Neuronal stem cell (in vitro differentiated cells): ENCODE measurements around the gene ZIC2.
A peak's percentile ranks its signal among the peaks of the same experiment; 100 is the strongest.

Experiments
- DNase-seq: peaks from one replicate; pipeline ENCODE4 v3.0.0-alpha.2; 2013; ENCODE audit warnings: low spot score
- H2AFZ ChIP-seq: one replicate; pipeline ENCODE4 v1.6.1; 2013; ENCODE audit warnings: mild to moderate bottlenecking, low read length, inconsistent platforms
- H2AK5ac ChIP-seq: 2 replicates; pipeline ENCODE4 v1.6.1; 2013; ENCODE audit warnings: low read depth, mild to moderate bottlenecking, inconsistent platforms, low read length, moderate library complexity, mixed read lengths
- H2BK120ac ChIP-seq: 2 replicates; pipeline ENCODE4 v1.6.1; 2013; ENCODE audit warnings: low read depth, mild to moderate bottlenecking, inconsistent platforms, low read length, moderate library complexity, mixed read lengths
- H2BK12ac ChIP-seq: one replicate; pipeline ENCODE4 v1.6.1; 2013; ENCODE audit warnings: low read length, inconsistent platforms
- H2BK15ac ChIP-seq: 2 replicates; pipeline ENCODE4 v1.6.1; 2013; ENCODE audit warnings: mild to moderate bottlenecking, low read length, inconsistent platforms, mixed read lengths
- H2BK5ac ChIP-seq: one replicate; pipeline ENCODE4 v1.6.1; 2013; ENCODE audit warnings: inconsistent platforms, mild to moderate bottlenecking, low read length, moderate library complexity
- H3K14ac ChIP-seq: one replicate; pipeline ENCODE4 v1.6.1; 2013; ENCODE audit warnings: low read length, inconsistent platforms
- H3K18ac ChIP-seq: 2 replicates; pipeline ENCODE4 v1.6.1; 2013; ENCODE audit warnings: low read length, inconsistent platforms
- H3K23ac ChIP-seq: 2 replicates; pipeline ENCODE4 v1.6.1; 2013; ENCODE audit warnings: low read depth, mild to moderate bottlenecking, mixed read lengths, low read length, inconsistent platforms; ENCODE audit not compliant: poor library complexity
- H3K27ac ChIP-seq: replicated peaks from 3 replicates; pipeline ENCODE4 v1.5.1; 2013; ENCODE audit warnings: low read length, inconsistent platforms
- H3K27me3 ChIP-seq, 3 experiments: 2 replicates each; pipeline ENCODE4 v1.6.1; 2013; ENCODE audit warnings: low read length in 3 of 3, mild to moderate bottlenecking in 2 of 3, inconsistent platforms in 1 of 3, low read depth in 1 of 3, mixed read lengths in 1 of 3, moderate library complexity in 1 of 3; ENCODE audit not compliant: control insufficient read depth in 3 of 3, insufficient read depth in 3 of 3
- H3K36me3 ChIP-seq, 2 donors: replicated peaks in 1 of 2; 2 replicates each; pipeline ENCODE4 v1.6.1; 2013; ENCODE audit warnings: low read length in 2 of 2; ENCODE audit not compliant: control insufficient read depth in 2 of 2, insufficient read depth in 2 of 2
- H3K4ac ChIP-seq: 2 replicates; pipeline ENCODE4 v1.6.1; 2013; ENCODE audit warnings: inconsistent platforms, mild to moderate bottlenecking, low read length, moderate library complexity
- H3K4me1 ChIP-seq, 2 donors: 1 replicate in 1 of 2; 2 replicates in 1 of 2; pipeline ENCODE4 v1.6.1; 2013; ENCODE audit warnings: low read length in 2 of 2, low read depth in 1 of 2; ENCODE audit not compliant: control insufficient read depth in 2 of 2, insufficient read depth in 1 of 2
- H3K4me2 ChIP-seq: one replicate; pipeline ENCODE4 v1.6.1; 2013; ENCODE audit warnings: mild to moderate bottlenecking, low read length, inconsistent platforms; ENCODE audit not compliant: insufficient read depth, poor library complexity, severe bottlenecking
- H3K4me3 ChIP-seq, 2 donors: 2 replicates each; pipeline ENCODE4 v1.5.1; 2013; ENCODE audit warnings: low read length in 2 of 2, mild to moderate bottlenecking in 2 of 2, inconsistent platforms in 1 of 2, moderate library complexity in 1 of 2
- H3K79me1 ChIP-seq: one replicate; pipeline ENCODE4 v1.6.1; 2013; ENCODE audit warnings: low read depth, mild to moderate bottlenecking, inconsistent platforms, low read length, moderate library complexity
- H3K9ac ChIP-seq: one replicate; pipeline ENCODE4 v1.6.1; 2013; ENCODE audit warnings: mild to moderate bottlenecking, low read depth, low read length, inconsistent platforms; ENCODE audit not compliant: poor library complexity
- H3K9me3 ChIP-seq, 2 donors: replicated peaks in 1 of 2; 2 replicates each; pipeline versions ENCODE3 to v1.6.1; 2013; ENCODE audit warnings: low read length in 2 of 2, mild to moderate bottlenecking in 2 of 2, inconsistent platforms in 1 of 2, low read depth in 1 of 2, mixed read lengths in 1 of 2, moderate library complexity in 1 of 2; ENCODE audit not compliant: control insufficient read depth in 2 of 2, insufficient read depth in 1 of 2
- H4K8ac ChIP-seq: one replicate; pipeline ENCODE4 v1.6.1; 2013; ENCODE audit warnings: low read depth, mild to moderate bottlenecking, inconsistent platforms, low read length, moderate library complexity
- H4K91ac ChIP-seq: one replicate; pipeline ENCODE4 v1.6.1; 2013; ENCODE audit warnings: low read length, low read depth, mild to moderate bottlenecking, inconsistent platforms; ENCODE audit not compliant: poor library complexity
- WGBS, 2 donors: extraction: QIAGEN DNeasy Blood & Tissue Kit; methylation state at CpG; one replicate each; pipeline ENCODE4 v1.1.7; 2013; ENCODE audit warnings: missing lambda C conversion rate in 2 of 2, mixed read lengths in 1 of 2; ENCODE audit not compliant: insufficient read length in 2 of 2, insufficient replicate concordance in 1 of 2; ENCODE audit errors: extremely low coverage in 2 of 2; 5-methylcytosine and 5-hydroxymethylcytosine counted together

ZIC2 gene

DNA sequence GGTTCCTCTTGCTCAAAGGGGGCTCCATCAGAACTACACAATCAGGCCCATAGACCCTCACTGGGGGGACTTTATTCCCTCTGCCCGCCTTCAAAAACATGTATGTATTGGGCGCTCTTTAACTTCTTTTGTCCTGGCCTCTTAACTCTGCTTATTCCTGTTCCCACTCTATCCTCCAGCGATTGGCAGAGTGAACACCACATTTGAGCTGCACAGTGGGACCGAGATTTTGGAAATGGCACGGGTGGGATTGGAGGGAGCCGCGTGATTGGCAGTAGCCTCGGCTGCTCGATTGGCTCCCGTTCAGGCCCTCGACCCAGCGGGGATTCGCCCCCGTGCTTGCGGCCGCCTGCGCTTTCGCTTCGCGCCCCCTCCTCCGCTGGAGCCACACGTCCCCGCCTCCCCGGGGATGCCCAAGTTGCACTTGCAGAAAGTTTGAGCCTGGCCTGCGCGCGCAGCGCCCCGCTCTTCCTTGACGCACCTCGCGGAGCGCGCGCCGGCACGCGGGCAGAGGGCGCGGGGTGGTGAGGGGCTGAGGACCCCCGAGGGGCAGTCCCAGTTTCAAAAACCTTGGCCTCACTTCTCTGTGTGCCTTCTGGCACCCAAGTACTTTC, 9.9 kb upstream of the ZIC2 start, which contains the start of gene ZIC5:
Gene ZIC5 (minus strand): TSS at position 192 of the 614 bp plus-strand sequence. CDS start 164 bp downstream, at position 28.
- Histone ChIP-seq H3K18ac (peak within 1 kb of the TSS; percentile 100), H3K27ac (peak within 1 kb of the TSS; percentile 92), H4K8ac (no peak within 1 kb of the TSS), H2BK12ac (peak within 1 kb of the TSS; percentile 89), H3K14ac (no peak within 1 kb of the TSS), H3K9me3 (no peaks in the 10 kb centered on the region), H3K4me2 (peak within 1 kb of the TSS; percentile 95), H2BK15ac (peak within 1 kb of the TSS; percentile 88), H3K79me1 (peaks cover 10% of the 10 kb centered on the region), H2AK5ac (peak within 1 kb of the TSS; percentile 94), H2AFZ (peak within 1 kb of the TSS; percentile 76), H2BK5ac (peak within 1 kb of the TSS; percentile 79), H3K9ac (peak within 1 kb of the TSS; percentile 98), H4K91ac (no peak within 1 kb of the TSS), H3K23ac (peak within 1 kb of the TSS; percentile 77), H2BK120ac (peak within 1 kb of the TSS; percentile 89), H3K36me3 (peaks cover 5 to 28% of the 10 kb centered on the region in 2 donors), H3K4me3 (peak within 1 kb of the TSS; percentile 97 to 99), H3K4ac (peak within 1 kb of the TSS; percentile 72), H3K4me1 (peaks cover 13% of the 10 kb centered on the region in 2 donors), H3K27me3 (peaks cover 0 to 28% (median 5%) of the 10 kb centered on the region in 3 experiments)
- WGBS, 2 donors = no CpG with 5 or more reads among the region's 41 CpGs
- peak; percentile 89 for DNase-seq

DNA sequence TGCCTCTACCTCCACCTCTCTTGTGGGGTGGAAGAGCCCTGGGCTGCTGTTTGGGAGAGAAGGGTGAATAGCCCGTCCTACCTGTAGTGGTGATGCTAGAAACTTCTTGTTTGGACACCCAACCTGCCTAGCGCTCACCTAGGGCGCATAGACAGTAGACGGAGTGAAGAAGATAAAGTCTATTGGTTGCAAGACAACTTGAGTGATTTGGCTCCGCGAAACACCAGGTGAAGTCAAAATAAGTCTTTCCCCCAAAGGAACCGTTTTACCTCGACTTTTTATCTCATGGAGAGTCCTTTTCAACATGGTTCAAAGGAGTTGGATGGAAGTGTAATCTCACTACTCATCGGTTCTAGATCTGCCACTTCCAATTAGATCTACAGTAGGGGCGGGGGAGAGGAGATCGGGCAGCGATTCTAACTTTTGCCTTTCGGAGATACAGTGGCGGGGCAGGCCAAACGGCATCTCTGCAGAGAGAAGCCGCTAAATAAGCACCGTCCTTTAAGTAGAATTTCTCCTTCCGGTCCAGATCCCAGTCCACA, 9.3 kb upstream of the ZIC2 start:
- H3K9me3 ChIP-seq = no peaks in the 10 kb centered on the region
- no peak overlapping the region for H2BK15ac ChIP-seq
- no peak overlapping the region for H3K23ac ChIP-seq
- H3K79me1 ChIP-seq = peaks cover 10% of the 10 kb centered on the region
- peak overlapping the region; percentile 1 for H3K18ac ChIP-seq
- H3K27me3 ChIP-seq = peaks cover 0 to 28% (median 5%) of the 10 kb centered on the region in 3 experiments
- no peak overlapping the region for H4K8ac ChIP-seq
- peak overlapping the region; percentile 41 to 99 for H3K4me3 ChIP-seq
- H3K4ac ChIP-seq = no peak overlapping the region
- H2BK5ac ChIP-seq = no peak overlapping the region
- H3K4me1 ChIP-seq = peaks cover 10 to 13% of the 10 kb centered on the region in 2 donors
- no peak overlapping the region for H3K14ac ChIP-seq
- no peak overlapping the region for H2BK12ac ChIP-seq
- H4K91ac ChIP-seq = no peak overlapping the region
- DNase-seq = no peak
- H3K4me2 ChIP-seq = peak overlapping the region; percentile 95
- no CpG with 5 or more reads among the region's 18 CpGs for WGBS, 2 donors
- H3K9ac ChIP-seq = no peak overlapping the region
- H2AK5ac ChIP-seq = no peak overlapping the region
- H2AFZ ChIP-seq = peak overlapping the region; percentile 76
- H3K27ac ChIP-seq = no peak overlapping the region
- no peak overlapping the region for H2BK120ac ChIP-seq
- H3K36me3 ChIP-seq = peaks cover 5 to 23% of the 10 kb centered on the region in 2 donors

- Histone ChIP-seq H3K18ac (no peak overlapping the region), H3K14ac (no peak overlapping the region), H3K23ac (no peak overlapping the region), H2AK5ac (no peak overlapping the region), H2BK5ac (no peak overlapping the region), H4K8ac (no peak overlapping the region), H3K36me3 (peaks cover 5 to 12% of the 10 kb centered on the region in 2 donors), H2BK12ac (no peak overlapping the region), H3K4me2 (no peak overlapping the region), H3K79me1 (peaks cover 8% of the 10 kb centered on the region), H3K27me3 (peaks cover 0 to 36% (median 5%) of the 10 kb centered on the region in 3 experiments), H4K91ac (no peak overlapping the region), H3K27ac (no peak overlapping the region), H3K9me3 (no peaks in the 10 kb centered on the region), H3K4ac (no peak overlapping the region), H2BK120ac (no peak overlapping the region), H3K4me3 (no peak overlapping the region), H2AFZ (no peak overlapping the region), H3K9ac (no peak overlapping the region), H2BK15ac (no peak overlapping the region), H3K4me1 (peaks cover 14 to 16% of the 10 kb centered on the region in 2 donors)
- DNase-seq = no peak
- no CpG with 5 or more reads among the region's 11 CpGs for WGBS, 2 donors
Measured at GRCh38 chr13:99973163-99973807, 8.3 kb upstream of the ZIC2 start.

DNA sequence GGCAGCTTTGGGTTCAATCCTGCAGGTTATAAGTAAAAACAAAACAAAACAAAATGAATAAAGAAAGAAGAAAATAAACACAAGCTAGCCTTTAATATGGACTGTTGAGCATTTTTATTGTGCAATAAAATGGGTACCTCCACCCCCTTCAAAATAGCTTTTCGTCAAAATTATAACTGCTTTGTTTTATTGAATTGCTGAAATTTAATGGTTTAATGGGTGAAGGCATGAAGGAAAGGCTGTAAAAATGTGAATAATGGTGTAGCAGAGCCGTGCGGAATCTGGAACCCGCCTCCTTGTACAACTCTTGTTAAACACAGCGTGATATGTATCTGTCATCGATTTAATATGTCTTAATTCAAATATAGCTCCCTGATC, 7.8 kb upstream of the ZIC2 start:
- DNase-seq = no peak
- WGBS, 2 donors = no CpG with 5 or more reads among the region's 6 CpGs
- Histone ChIP-seq H4K8ac (no peak overlapping the region), H3K14ac (no peak overlapping the region), H2AK5ac (no peak overlapping the region), H3K4me2 (peak overlapping the region; percentile 3), H2AFZ (no peak overlapping the region), H3K4me3 (no peak overlapping the region), H4K91ac (no peak overlapping the region), H3K4ac (no peak overlapping the region), H3K79me1 (peaks cover 9% of the 10 kb centered on the region), H3K4me1 (peaks cover 14 to 19% of the 10 kb centered on the region in 2 donors), H2BK5ac (no peak overlapping the region), H2BK120ac (no peak overlapping the region), H3K9me3 (no peaks in the 10 kb centered on the region), H3K18ac (no peak overlapping the region), H3K27ac (no peak overlapping the region), H3K23ac (no peak overlapping the region), H3K36me3 (peaks cover 5 to 7% of the 10 kb centered on the region in 2 donors), H2BK12ac (no peak overlapping the region), H2BK15ac (no peak overlapping the region), H3K27me3 (peaks cover 0 to 36% (median 5%) of the 10 kb centered on the region in 3 experiments), H3K9ac (no peak overlapping the region)
